HEK293 (cell line): Measurements from ENCODE around the gene SENP2.

ENCODE experiments used
- KLF10 ChIP-seq: fragments of 450-650 bp; IDR thresholded peaks from 2 replicates; pipeline ENCODE4 v1.5.1; 2018; ENCODE audit warnings: missing biosample characterization, mild to moderate bottlenecking, missing genetic modification characterization
- SP2 ChIP-seq: fragments of 450-650 bp; formaldehyde crosslinking; IDR thresholded peaks from 2 replicates; pipeline ENCODE4 v1.5.1; 2016; ENCODE audit warnings: missing biosample characterization, missing genetic modification characterization
- SP3 ChIP-seq: fragments of 450-650 bp; formaldehyde crosslinking; IDR thresholded peaks from 2 replicates; pipeline ENCODE4 v1.5.1; 2016; ENCODE audit warnings: missing biosample characterization, missing genetic modification characterization
- ZBTB17 ChIP-seq: fragments of 450-650 bp; formaldehyde crosslinking; IDR thresholded peaks from 2 replicates; pipeline ENCODE4 v1.5.1; 2016; ENCODE audit warnings: missing biosample characterization, missing genetic modification characterization
- ZBTB7A ChIP-seq: fragments of 450-650 bp; formaldehyde crosslinking; IDR thresholded peaks from 2 replicates; pipeline ENCODE4 v1.5.1; 2016; ENCODE audit warnings: low read depth, missing biosample characterization, missing genetic modification characterization
- ZFP3 ChIP-seq: fragments of 450-650 bp; formaldehyde crosslinking; IDR thresholded peaks from 2 replicates; pipeline ENCODE4 v1.5.1; 2016; ENCODE audit warnings: low read depth, missing biosample characterization, missing genetic modification characterization
- ZNF23 ChIP-seq: fragments of 450-650 bp; formaldehyde crosslinking; IDR thresholded peaks from 2 replicates; pipeline ENCODE4 v1.5.1; 2016; ENCODE audit warnings: missing biosample characterization, missing genetic modification characterization, borderline replicate concordance
- ZNF350 ChIP-seq: fragments of 450-650 bp; formaldehyde crosslinking; IDR thresholded peaks from 2 replicates; pipeline ENCODE4 v1.5.0; 2017; ENCODE audit warnings: missing biosample characterization, mild to moderate bottlenecking, missing genetic modification characterization
- TF ChIP-seq, protein P1 (sequence below): fragments of 450-650 bp; formaldehyde crosslinking; IDR thresholded peaks from 2 replicates; pipeline ENCODE4 v1.5.1; 2016; ENCODE audit warnings: missing biosample characterization, missing genetic modification characterization
- TF ChIP-seq, protein P2 (sequence below): fragments of 450-650 bp; formaldehyde crosslinking; IDR thresholded peaks from 2 replicates; pipeline ENCODE4 v1.5.1; 2016; ENCODE audit warnings: missing biosample characterization, missing genetic modification characterization
- TF ChIP-seq, protein P3 (sequence below): fragments of 450-650 bp; formaldehyde crosslinking; IDR thresholded peaks from 2 replicates; pipeline ENCODE4 v1.5.1; 2016; ENCODE audit warnings: missing biosample characterization, missing genetic modification characterization
- TF ChIP-seq, protein P4 (sequence below): IDR thresholded peaks from 2 replicates; pipeline ENCODE4 v1.6.1; 2011; ENCODE audit warnings: mild to moderate bottlenecking, low read depth, low read length, borderline replicate concordance
- TF ChIP-seq, protein P5 (sequence below): fragments of 450-650 bp; formaldehyde crosslinking; conservative IDR thresholded peaks from 2 replicates; pipeline ENCODE4 v1.5.1; 2016; ENCODE audit warnings: low read depth, missing biosample characterization, missing genetic modification characterization

DNA sequence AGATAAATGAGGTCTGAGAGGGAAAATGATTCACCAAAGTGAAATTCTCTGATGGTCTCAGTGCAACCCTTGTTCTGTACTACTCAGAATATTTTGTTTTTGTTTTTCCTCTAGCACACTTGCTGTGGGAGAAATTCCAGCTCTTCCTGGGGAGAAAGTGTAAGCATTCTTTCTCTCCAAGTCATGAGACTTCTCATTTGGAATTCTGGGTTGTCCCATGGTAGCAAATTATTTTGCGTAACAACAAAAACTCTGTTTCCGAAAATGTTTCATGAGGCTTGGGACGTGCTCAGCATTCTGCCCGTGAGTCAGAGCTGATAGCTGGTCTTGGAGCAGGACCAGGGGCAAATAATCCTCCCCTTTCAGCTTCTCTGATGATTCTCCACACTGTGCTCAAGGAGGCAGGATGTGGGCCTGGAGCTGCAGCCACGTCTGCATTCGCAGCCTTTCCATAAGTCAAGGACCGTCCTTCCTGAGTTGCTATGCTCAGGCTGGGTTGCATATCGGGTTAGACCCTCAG lies 70.3 kb downstream of the SENP2 start:
- TF ChIP-seq, protein P1, sequence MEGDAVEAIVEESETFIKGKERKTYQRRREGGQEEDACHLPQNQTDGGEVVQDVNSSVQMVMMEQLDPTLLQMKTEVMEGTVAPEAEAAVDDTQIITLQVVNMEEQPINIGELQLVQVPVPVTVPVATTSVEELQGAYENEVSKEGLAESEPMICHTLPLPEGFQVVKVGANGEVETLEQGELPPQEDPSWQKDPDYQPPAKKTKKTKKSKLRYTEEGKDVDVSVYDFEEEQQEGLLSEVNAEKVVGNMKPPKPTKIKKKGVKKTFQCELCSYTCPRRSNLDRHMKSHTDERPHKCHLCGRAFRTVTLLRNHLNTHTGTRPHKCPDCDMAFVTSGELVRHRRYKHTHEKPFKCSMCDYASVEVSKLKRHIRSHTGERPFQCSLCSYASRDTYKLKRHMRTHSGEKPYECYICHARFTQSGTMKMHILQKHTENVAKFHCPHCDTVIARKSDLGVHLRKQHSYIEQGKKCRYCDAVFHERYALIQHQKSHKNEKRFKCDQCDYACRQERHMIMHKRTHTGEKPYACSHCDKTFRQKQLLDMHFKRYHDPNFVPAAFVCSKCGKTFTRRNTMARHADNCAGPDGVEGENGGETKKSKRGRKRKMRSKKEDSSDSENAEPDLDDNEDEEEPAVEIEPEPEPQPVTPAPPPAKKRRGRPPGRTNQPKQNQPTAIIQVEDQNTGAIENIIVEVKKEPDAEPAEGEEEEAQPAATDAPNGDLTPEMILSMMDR (tag by site-specific recombination) = no peak
- TF ChIP-seq ZNF350 (tag by site-specific recombination) (no peak), SP2 (tag by site-specific recombination) (no peak), SP3 (no peak), ZFP3 (no peak), KLF10 (tag by site-specific recombination) (no peak), ZBTB7A (tag by site-specific recombination) (no peak), ZBTB17 (tag by site-specific recombination) (no peak), ZNF23 (tag by site-specific recombination) (no peak)
- TF ChIP-seq, protein P2, sequence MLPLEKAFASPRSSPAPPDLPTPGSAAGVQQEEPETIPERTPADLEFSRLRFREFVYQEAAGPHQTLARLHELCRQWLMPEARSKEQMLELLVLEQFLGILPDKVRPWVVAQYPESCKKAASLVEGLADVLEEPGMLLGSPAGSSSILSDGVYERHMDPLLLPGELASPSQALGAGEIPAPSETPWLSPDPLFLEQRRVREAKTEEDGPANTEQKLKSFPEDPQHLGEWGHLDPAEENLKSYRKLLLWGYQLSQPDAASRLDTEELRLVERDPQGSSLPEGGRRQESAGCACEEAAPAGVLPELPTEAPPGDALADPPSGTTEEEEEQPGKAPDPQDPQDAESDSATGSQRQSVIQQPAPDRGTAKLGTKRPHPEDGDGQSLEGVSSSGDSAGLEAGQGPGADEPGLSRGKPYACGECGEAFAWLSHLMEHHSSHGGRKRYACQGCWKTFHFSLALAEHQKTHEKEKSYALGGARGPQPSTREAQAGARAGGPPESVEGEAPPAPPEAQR (tag by site-specific recombination) = no peak
- TF ChIP-seq, protein P3, sequence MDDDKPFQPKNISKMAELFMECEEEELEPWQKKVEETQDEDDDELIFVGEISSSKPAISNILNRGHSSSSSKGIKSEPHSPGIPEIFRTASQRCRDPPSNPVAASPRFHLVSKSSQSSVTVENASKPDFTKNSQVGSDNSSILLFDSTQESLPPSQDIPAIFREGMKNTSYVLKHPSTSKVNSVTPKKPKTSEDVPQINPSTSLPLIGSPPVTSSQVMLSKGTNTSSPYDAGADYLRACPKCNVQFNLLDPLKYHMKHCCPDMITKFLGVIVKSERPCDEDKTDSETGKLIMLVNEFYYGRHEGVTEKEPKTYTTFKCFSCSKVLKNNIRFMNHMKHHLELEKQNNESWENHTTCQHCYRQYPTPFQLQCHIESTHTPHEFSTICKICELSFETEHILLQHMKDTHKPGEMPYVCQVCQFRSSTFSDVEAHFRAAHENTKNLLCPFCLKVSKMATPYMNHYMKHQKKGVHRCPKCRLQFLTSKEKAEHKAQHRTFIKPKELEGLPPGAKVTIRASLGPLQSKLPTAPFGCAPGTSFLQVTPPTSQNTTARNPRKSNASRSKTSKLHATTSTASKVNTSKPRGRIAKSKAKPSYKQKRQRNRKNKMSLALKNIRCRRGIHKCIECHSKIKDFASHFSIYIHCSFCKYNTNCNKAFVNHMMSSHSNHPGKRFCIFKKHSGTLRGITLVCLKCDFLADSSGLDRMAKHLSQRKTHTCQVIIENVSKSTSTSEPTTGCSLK (tag by site-specific recombination) = no peak
- TF ChIP-seq, protein P4, sequence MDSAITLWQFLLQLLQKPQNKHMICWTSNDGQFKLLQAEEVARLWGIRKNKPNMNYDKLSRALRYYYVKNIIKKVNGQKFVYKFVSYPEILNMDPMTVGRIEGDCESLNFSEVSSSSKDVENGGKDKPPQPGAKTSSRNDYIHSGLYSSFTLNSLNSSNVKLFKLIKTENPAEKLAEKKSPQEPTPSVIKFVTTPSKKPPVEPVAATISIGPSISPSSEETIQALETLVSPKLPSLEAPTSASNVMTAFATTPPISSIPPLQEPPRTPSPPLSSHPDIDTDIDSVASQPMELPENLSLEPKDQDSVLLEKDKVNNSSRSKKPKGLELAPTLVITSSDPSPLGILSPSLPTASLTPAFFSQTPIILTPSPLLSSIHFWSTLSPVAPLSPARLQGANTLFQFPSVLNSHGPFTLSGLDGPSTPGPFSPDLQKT = no peak
- TF ChIP-seq, protein P5, sequence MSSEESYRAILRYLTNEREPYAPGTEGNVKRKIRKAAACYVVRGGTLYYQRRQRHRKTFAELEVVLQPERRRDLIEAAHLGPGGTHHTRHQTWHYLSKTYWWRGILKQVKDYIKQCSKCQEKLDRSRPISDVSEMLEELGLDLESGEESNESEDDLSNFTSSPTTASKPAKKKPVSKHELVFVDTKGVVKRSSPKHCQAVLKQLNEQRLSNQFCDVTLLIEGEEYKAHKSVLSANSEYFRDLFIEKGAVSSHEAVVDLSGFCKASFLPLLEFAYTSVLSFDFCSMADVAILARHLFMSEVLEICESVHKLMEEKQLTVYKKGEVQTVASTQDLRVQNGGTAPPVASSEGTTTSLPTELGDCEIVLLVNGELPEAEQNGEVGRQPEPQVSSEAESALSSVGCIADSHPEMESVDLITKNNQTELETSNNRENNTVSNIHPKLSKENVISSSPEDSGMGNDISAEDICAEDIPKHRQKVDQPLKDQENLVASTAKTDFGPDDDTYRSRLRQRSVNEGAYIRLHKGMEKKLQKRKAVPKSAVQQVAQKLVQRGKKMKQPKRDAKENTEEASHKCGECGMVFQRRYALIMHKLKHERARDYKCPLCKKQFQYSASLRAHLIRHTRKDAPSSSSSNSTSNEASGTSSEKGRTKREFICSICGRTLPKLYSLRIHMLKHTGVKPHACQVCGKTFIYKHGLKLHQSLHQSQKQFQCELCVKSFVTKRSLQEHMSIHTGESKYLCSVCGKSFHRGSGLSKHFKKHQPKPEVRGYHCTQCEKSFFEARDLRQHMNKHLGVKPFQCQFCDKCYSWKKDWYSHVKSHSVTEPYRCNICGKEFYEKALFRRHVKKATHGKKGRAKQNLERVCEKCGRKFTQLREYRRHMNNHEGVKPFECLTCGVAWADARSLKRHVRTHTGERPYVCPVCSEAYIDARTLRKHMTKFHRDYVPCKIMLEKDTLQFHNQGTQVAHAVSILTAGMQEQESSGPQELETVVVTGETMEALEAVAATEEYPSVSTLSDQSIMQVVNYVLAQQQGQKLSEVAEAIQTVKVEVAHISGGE (tag by site-specific recombination) = no peak
